IMR-90 (cell line): ENCODE results near the gene C3orf18.

ENCODE experiments used
- CTCF ChIP-seq: conservative IDR thresholded peaks from 2 replicates; pipeline ENCODE4 v1.5.1; 2012; ENCODE audit warnings: mild to moderate bottlenecking, low read depth, low read length, improper control_type of control experiment
- POLR2A ChIP-seq: IDR thresholded peaks from 2 replicates; pipeline ENCODE4 v1.6.1; 2012; ENCODE audit warnings: mild to moderate bottlenecking, low read depth, low read length

GRCh38 chr3:50539356-50540286 is 27.9 kb downstream of the C3orf18 start:
- TF ChIP-seq POLR2A (no peak), CTCF (no peak)
